IMR-90 (cell line): ENCODE results near the gene MMGT1. TPM values are rescaled to one million over a fixed set of nuclear protein-coding genes. Genes with fewer than 3 reads are reported as not detected.

Source experiments
- ATAC-seq: fragments of 200-7000 bp; cut with Tn5 transposase; 2 replicates; pipeline ENCODE4 v1.9.1; 2020; ENCODE audit warnings: low read depth, mild to moderate bottlenecking, moderate library complexity
- BruUV-seq: library from RNA; stranded (reverse); fragments of 400-500 nt; replicated peaks from 2 replicates; lab custom pipeline; 2021; lab: Mats Ljungman, UMichigan
- CTCF ChIA-PET: fragments of 300-600 bp; formaldehyde crosslinking; extraction: SDS; loops from one replicate; lab custom pipeline; 2021; ENCODE audit warnings: antibody characterized with exemption; lab: Yijun Ruan, JAX
- POLR2A ChIA-PET: fragments of 300-600 bp; sonication (Branson Sonifier 250); formaldehyde crosslinking; loops from one replicate; lab custom pipeline; 2022; ENCODE audit warnings: antibody characterized with exemption; ENCODE audit not compliant: unreplicated experiment; lab: Charles Lee
- DNase-seq: peaks from one replicate; pipeline ENCODE4 v3.0.0; 2013
- H2AFZ ChIP-seq: replicated peaks from 2 replicates; pipeline ENCODE3; 2013; ENCODE audit warnings: low read length, mild to moderate bottlenecking; ENCODE audit not compliant: poor library complexity
- H2AK5ac ChIP-seq: 2 replicates; pipeline ENCODE4 v1.6.1; 2013; ENCODE audit warnings: low read depth, low read length, inconsistent platforms
- H2AK9ac ChIP-seq: replicated peaks from 2 replicates; pipeline ENCODE3; 2013; ENCODE audit warnings: mild to moderate bottlenecking, low read depth, low read length, moderate library complexity; ENCODE audit not compliant: poor library complexity
- H2BK120ac ChIP-seq: 2 replicates; pipeline ENCODE4 v1.6.1; 2013; ENCODE audit warnings: low read depth, low read length, inconsistent platforms
- H2BK15ac ChIP-seq: 3 replicates; pipeline ENCODE4 v1.6.1; 2013; ENCODE audit warnings: low read depth, low read length, inconsistent platforms
- H2BK20ac ChIP-seq: 2 replicates; pipeline ENCODE4 v1.6.1; 2013; ENCODE audit warnings: low read depth, mild to moderate bottlenecking, inconsistent platforms, low read length, moderate library complexity
- H2BK5ac ChIP-seq: 2 replicates; pipeline ENCODE4 v1.6.1; 2013; ENCODE audit warnings: mild to moderate bottlenecking, low read depth, low read length, inconsistent platforms; ENCODE audit not compliant: poor library complexity, severe bottlenecking
- H3K14ac ChIP-seq: replicated peaks from 2 replicates; pipeline ENCODE4 v1.6.1; 2013; ENCODE audit warnings: low read depth, low read length, inconsistent platforms
- H3K18ac ChIP-seq: 2 replicates; pipeline ENCODE4 v1.6.1; 2013; ENCODE audit warnings: low read depth, low read length, control low read depth
- H3K23ac ChIP-seq: 2 replicates; pipeline ENCODE4 v1.6.1; 2013; ENCODE audit warnings: low read depth, low read length, inconsistent platforms
- H3K27ac ChIP-seq: 2 replicates; pipeline ENCODE4 v1.5.1; 2013; ENCODE audit warnings: mild to moderate bottlenecking, control low read depth, low read length; ENCODE audit not compliant: insufficient read depth
- H3K27me3 ChIP-seq: 2 replicates; pipeline ENCODE4 v1.6.1; 2013; ENCODE audit warnings: low read length; ENCODE audit not compliant: control insufficient read depth, insufficient read depth
- H3K36me3 ChIP-seq: 2 replicates; pipeline ENCODE4 v1.6.1; 2013; ENCODE audit warnings: low read length, mixed read lengths; ENCODE audit not compliant: control insufficient read depth, insufficient read depth
- H3K4ac ChIP-seq: 2 replicates; pipeline ENCODE4 v1.6.1; 2013; ENCODE audit warnings: low read depth, low read length, inconsistent platforms
- H3K4me1 ChIP-seq: 2 replicates; pipeline ENCODE4 v1.6.1; 2013; ENCODE audit warnings: low read length, mixed read lengths; ENCODE audit not compliant: control insufficient read depth, insufficient read depth
- H3K4me2 ChIP-seq: 2 replicates; pipeline ENCODE4 v1.6.1; 2013; ENCODE audit warnings: low read depth, mild to moderate bottlenecking, control low read depth, low read length, moderate library complexity
- H3K4me3 ChIP-seq: 2 replicates; pipeline ENCODE4 v1.5.1; 2013; ENCODE audit warnings: low read depth, mild to moderate bottlenecking, control low read depth, low read length, moderate library complexity; ENCODE audit not compliant: insufficient read depth
- H3K56ac ChIP-seq: 2 replicates; pipeline ENCODE4 v1.6.1; 2013; ENCODE audit warnings: low read length, inconsistent platforms; ENCODE audit not compliant: insufficient read depth; ENCODE audit errors: extremely low read depth
- H3K79me1 ChIP-seq, 2 experiments: 2 replicates each; pipeline ENCODE4 v1.6.1; 2013; ENCODE audit warnings: low read length in 2 of 2, inconsistent platforms in 1 of 2, low read depth in 1 of 2
- H3K9ac ChIP-seq: 2 replicates; pipeline ENCODE4 v1.6.1; 2013; ENCODE audit warnings: low read depth, low read length, control low read depth
- H3K9me1 ChIP-seq: 2 replicates; pipeline ENCODE4 v1.6.1; 2013; ENCODE audit warnings: low read length, inconsistent platforms; ENCODE audit not compliant: insufficient read depth
- H3K9me3 ChIP-seq: 2 replicates; pipeline ENCODE4 v1.6.1; 2013; ENCODE audit warnings: low read length; ENCODE audit not compliant: control insufficient read depth, insufficient read depth
- H4K20me1 ChIP-seq: 2 replicates; pipeline ENCODE4 v1.6.1; 2013; ENCODE audit warnings: low read length, inconsistent platforms; ENCODE audit not compliant: insufficient read depth
- H4K5ac ChIP-seq: 2 replicates; pipeline ENCODE4 v1.6.1; 2013; ENCODE audit warnings: mild to moderate bottlenecking, low read depth, low read length, control low read depth
- H4K8ac ChIP-seq, 2 experiments: 2 replicates each; pipeline ENCODE4 v1.6.1; 2013; ENCODE audit warnings: low read depth in 2 of 2, low read length in 2 of 2, control low read depth in 1 of 2, inconsistent platforms in 1 of 2
- H4K91ac ChIP-seq: 2 replicates; pipeline ENCODE4 v1.6.1; 2013; ENCODE audit warnings: low read depth, low read length, inconsistent platforms; ENCODE audit not compliant: insufficient read depth
- BHLHE40 ChIP-seq: fragments of 150-350 bp; IDR thresholded peaks from 2 replicates; pipeline ENCODE4 v1.6.1; 2016; ENCODE audit warnings: mild to moderate bottlenecking, low read depth, low read length
- CHD1 ChIP-seq: IDR thresholded peaks from 2 replicates; pipeline ENCODE4 v1.6.1; 2012; ENCODE audit warnings: low read depth, low read length, improper control_type of control experiment
- FOS ChIP-seq: fragments of 150-350 bp; IDR thresholded peaks from 2 replicates; pipeline ENCODE4 v1.6.1; 2016; ENCODE audit warnings: low read depth, low read length
- RCOR1 ChIP-seq: IDR thresholded peaks from 2 replicates; pipeline ENCODE4 v1.6.1; 2012; ENCODE audit warnings: mild to moderate bottlenecking, low read length, improper control_type of control experiment; ENCODE audit not compliant: insufficient replicate concordance
- RFX5 ChIP-seq: IDR thresholded peaks from 2 replicates; pipeline ENCODE4 v1.8.0; 2012; ENCODE audit warnings: low read depth, mild to moderate bottlenecking, low read length, moderate library complexity
- SMC3 ChIP-seq: fragments of 150-350 bp; IDR thresholded peaks from 2 replicates; pipeline ENCODE4 v1.6.1; 2016; ENCODE audit warnings: low read depth, mild to moderate bottlenecking, antibody characterized with exemption, low read length, moderate library complexity
- WGBS, 2 experiments: methylation state at CpG; one replicate each; pipeline versions ENCODE4 v1.1.5 to v1.1.7; 2013; ENCODE audit warnings: missing lambda C conversion rate in 2 of 2; ENCODE audit not compliant: insufficient read length in 1 of 2; ENCODE audit errors: extremely low coverage in 2 of 2; 5-methylcytosine and 5-hydroxymethylcytosine counted together
- dilution Hi-C: fragments of 300-500 bp; cut with HindIII; formaldehyde crosslinking; loops from one replicate; pipeline ENCODE4 v1.14.3; 2018; ENCODE audit warnings: low sequenced_read_pairs; ENCODE audit not compliant: unreplicated experiment
- in situ Hi-C: fragments of 300-500 bp; cut with MboI; formaldehyde crosslinking; loops from 3 replicates; pipeline ENCODE4 v1.14.3; 2019; ENCODE audit warnings: low sequenced_read_pairs, inconsistent platforms, mixed read lengths
- intact Hi-C: fragments of 100-400 bp; cut with micrococcal nuclease; formaldehyde crosslinking; loops from 2 replicates; pipeline ENCODE4 v1.10.0; 2022
- polyA plus RNA-seq, 3 experiments: library from polyadenylated mRNA; depleted of rRNA; stranded (reverse); fragments of >200 nt; gene quantifications; 2 replicates each; pipeline ENCODE4 v1.2.3, GENCODE V29; 2012; ENCODE audit warnings: low replicate concordance in 1 of 3
- total RNA-seq: library from RNA; depleted of rRNA; stranded (reverse); fragments of >200 nt; gene quantifications from 2 replicates; pipeline ENCODE4 v1.2.3, GENCODE V29; 2012
- TF ChIP-seq, protein P1 (sequence below): conservative IDR thresholded peaks from 2 replicates; pipeline ENCODE4 v1.5.1; 2012; ENCODE audit warnings: mild to moderate bottlenecking, low read depth, low read length, improper control_type of control experiment
- TF ChIP-seq, protein P2 (sequence below): fragments of 150-350 bp; IDR thresholded peaks from 2 replicates; pipeline ENCODE4 v1.6.1; 2017; ENCODE audit warnings: mild to moderate bottlenecking, antibody characterized with exemption, low read length, low read depth
- TF ChIP-seq, protein P3 (sequence below): fragments of 150-350 bp; IDR thresholded peaks from 2 replicates; pipeline ENCODE4 v1.6.1; 2016; ENCODE audit warnings: low read depth, mild to moderate bottlenecking, low read length, moderate library complexity, borderline replicate concordance

Gene MMGT1
- total and polyA plus RNA-seq, 2 of the 4 experiments (the other 2 are of a cell fraction) = 7.5 to 8.1 TPM

GRCh38 chrX:135975421-135975820 lies 1.6 kb upstream of the MMGT1 start:
- no peak overlapping the region for H2AFZ ChIP-seq
- H3K9ac ChIP-seq = no peak overlapping the region
- no peaks in the 10 kb centered on the region for H3K36me3 ChIP-seq
- no CpG with 5 or more reads among the region's 1 CpG for WGBS, 2 experiments
- no peak overlapping the region for H2BK15ac ChIP-seq
- H3K14ac ChIP-seq = no peak overlapping the region
- dilution Hi-C loops = no loop called here
- 0 out of 2 replicates have a peak, but pooled peaks cover 5% of the 10 kb centered on the region for H4K20me1 ChIP-seq
- intact Hi-C loops = no loop called here
- POLR2A ChIA-PET = no interaction called here
- H2BK120ac ChIP-seq = no peak overlapping the region
- no peak overlapping the region for H3K23ac ChIP-seq
- no peak overlapping the region for H3K18ac ChIP-seq
- no peak overlapping the region for H2BK5ac ChIP-seq
- H4K8ac ChIP-seq = no peak overlapping the region
- H3K79me1 ChIP-seq = peaks cover 4 to 7% of the 10 kb centered on the region in 2 experiments; a peak in 1 of 4 replicates
- H3K27me3 ChIP-seq = no peaks in the 10 kb centered on the region
- in situ Hi-C loops = loop anchor here (25.0 kb wide), 1 partner anchor 512 kb away; the partner anchor contains the start of genes BRS3 and HTATSF1
- H3K56ac ChIP-seq = no peak overlapping the region
- H3K27ac ChIP-seq = no peak overlapping the region
- CTCF ChIA-PET = no interaction called here
- H3K4me1 ChIP-seq = no peaks in the 10 kb centered on the region
- H3K4me2 ChIP-seq = no peak overlapping the region
- no peak for DNase-seq
- H2BK20ac ChIP-seq = no peak overlapping the region
- no peak for ATAC-seq
- no peaks in the 10 kb centered on the region for H3K9me1 ChIP-seq
- H3K4ac ChIP-seq = no peak overlapping the region
- H2AK5ac ChIP-seq = no peak overlapping the region
- no peaks in the 10 kb centered on the region for H3K9me3 ChIP-seq
- no peak overlapping the region for H2AK9ac ChIP-seq
- no peak overlapping the region for H4K91ac ChIP-seq
- no peak overlapping the region for H4K5ac ChIP-seq
- H3K4me3 ChIP-seq = no peak overlapping the region
- no peak for TF ChIP-seq FOS
- TF ChIP-seq, protein P1, sequence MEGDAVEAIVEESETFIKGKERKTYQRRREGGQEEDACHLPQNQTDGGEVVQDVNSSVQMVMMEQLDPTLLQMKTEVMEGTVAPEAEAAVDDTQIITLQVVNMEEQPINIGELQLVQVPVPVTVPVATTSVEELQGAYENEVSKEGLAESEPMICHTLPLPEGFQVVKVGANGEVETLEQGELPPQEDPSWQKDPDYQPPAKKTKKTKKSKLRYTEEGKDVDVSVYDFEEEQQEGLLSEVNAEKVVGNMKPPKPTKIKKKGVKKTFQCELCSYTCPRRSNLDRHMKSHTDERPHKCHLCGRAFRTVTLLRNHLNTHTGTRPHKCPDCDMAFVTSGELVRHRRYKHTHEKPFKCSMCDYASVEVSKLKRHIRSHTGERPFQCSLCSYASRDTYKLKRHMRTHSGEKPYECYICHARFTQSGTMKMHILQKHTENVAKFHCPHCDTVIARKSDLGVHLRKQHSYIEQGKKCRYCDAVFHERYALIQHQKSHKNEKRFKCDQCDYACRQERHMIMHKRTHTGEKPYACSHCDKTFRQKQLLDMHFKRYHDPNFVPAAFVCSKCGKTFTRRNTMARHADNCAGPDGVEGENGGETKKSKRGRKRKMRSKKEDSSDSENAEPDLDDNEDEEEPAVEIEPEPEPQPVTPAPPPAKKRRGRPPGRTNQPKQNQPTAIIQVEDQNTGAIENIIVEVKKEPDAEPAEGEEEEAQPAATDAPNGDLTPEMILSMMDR = no peak
- TF ChIP-seq BHLHE40 = no peak
- TF ChIP-seq, protein P2, sequence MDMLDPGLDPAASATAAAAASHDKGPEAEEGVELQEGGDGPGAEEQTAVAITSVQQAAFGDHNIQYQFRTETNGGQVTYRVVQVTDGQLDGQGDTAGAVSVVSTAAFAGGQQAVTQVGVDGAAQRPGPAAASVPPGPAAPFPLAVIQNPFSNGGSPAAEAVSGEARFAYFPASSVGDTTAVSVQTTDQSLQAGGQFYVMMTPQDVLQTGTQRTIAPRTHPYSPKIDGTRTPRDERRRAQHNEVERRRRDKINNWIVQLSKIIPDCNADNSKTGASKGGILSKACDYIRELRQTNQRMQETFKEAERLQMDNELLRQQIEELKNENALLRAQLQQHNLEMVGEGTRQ = no peak
- no peak for TF ChIP-seq SMC3
- no peak for TF ChIP-seq CHD1
- TF ChIP-seq, protein P3, sequence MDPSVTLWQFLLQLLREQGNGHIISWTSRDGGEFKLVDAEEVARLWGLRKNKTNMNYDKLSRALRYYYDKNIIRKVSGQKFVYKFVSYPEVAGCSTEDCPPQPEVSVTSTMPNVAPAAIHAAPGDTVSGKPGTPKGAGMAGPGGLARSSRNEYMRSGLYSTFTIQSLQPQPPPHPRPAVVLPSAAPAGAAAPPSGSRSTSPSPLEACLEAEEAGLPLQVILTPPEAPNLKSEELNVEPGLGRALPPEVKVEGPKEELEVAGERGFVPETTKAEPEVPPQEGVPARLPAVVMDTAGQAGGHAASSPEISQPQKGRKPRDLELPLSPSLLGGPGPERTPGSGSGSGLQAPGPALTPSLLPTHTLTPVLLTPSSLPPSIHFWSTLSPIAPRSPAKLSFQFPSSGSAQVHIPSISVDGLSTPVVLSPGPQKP = no peak
- no peak for TF ChIP-seq RFX5
- no peak for TF ChIP-seq RCOR1
- no TSS peak for BruUV-seq
